ENCODE data around the gene RRP36.

The RRP36 gene

GRCh38 chr6:43045371-43045930, 24.0 kb downstream of the RRP36 start:
- Histone ChIP-seq H3K9ac (ENCODE audit: low read depth, low read length) (no peak overlapping the region), H3K4me3 (ENCODE audit: low read depth, low read length) (no peak overlapping the region), H3K27me3 (ENCODE audit: control insufficient read depth, insufficient read depth, low read length) (no peaks in the 10 kb centered on the region), H3K4me1 (ENCODE audit: control insufficient read depth, insufficient read depth, low read length) (no peaks in the 10 kb centered on the region), H3K9me3 (ENCODE audit: control insufficient read depth, insufficient read depth, low read length) (no peaks in the 10 kb centered on the region), H3K36me3 (ENCODE audit: control insufficient read depth, insufficient read depth, low read length) (peaks cover 38% of the 10 kb centered on the region)

GRCh38 chr6:43047998-43048397, 26.6 kb downstream of the RRP36 start:
- Histone ChIP-seq H3K4me1 (ENCODE audit: control insufficient read depth, insufficient read depth, low read length) (peaks cover 3% of the 10 kb centered on the region), H3K4me3 (ENCODE audit: low read depth, low read length) (no peak overlapping the region), H3K36me3 (ENCODE audit: control insufficient read depth, insufficient read depth, low read length) (peaks cover 31% of the 10 kb centered on the region), H3K27me3 (ENCODE audit: control insufficient read depth, insufficient read depth, low read length) (no peaks in the 10 kb centered on the region), H3K9ac (ENCODE audit: low read depth, low read length) (no peak overlapping the region), H3K9me3 (ENCODE audit: control insufficient read depth, insufficient read depth, low read length) (no peaks in the 10 kb centered on the region)

- H3K36me3 ChIP-seq (ENCODE audit: control insufficient read depth, insufficient read depth, low read length): peaks cover 19% of the 10 kb centered on the region
- H3K9ac ChIP-seq (ENCODE audit: low read depth, low read length): no peak overlapping the region
- H3K4me3 ChIP-seq (ENCODE audit: low read depth, low read length): no peak overlapping the region
- H3K27me3 ChIP-seq (ENCODE audit: control insufficient read depth, insufficient read depth, low read length): no peaks in the 10 kb centered on the region
- H3K4me1 ChIP-seq (ENCODE audit: control insufficient read depth, insufficient read depth, low read length): peaks cover 4% of the 10 kb centered on the region
- H3K9me3 ChIP-seq (ENCODE audit: control insufficient read depth, insufficient read depth, low read length): no peaks in the 10 kb centered on the region
These were observed 29.6 kb downstream of the RRP36 start for GRCh38 chr6:43050981-43051380.

- peaks cover 4% of the 10 kb centered on the region for H3K4me1 ChIP-seq (ENCODE audit: control insufficient read depth, insufficient read depth, low read length)
- H3K9me3 ChIP-seq (ENCODE audit: control insufficient read depth, insufficient read depth, low read length): no peaks in the 10 kb centered on the region
- peak overlapping the region; percentile 86 for H3K4me3 ChIP-seq (ENCODE audit: low read depth, low read length)
- H3K9ac ChIP-seq (ENCODE audit: low read depth, low read length): peak overlapping the region; percentile 97
- peaks cover 16% of the 10 kb centered on the region for H3K36me3 ChIP-seq (ENCODE audit: control insufficient read depth, insufficient read depth, low read length)
- H3K27me3 ChIP-seq (ENCODE audit: control insufficient read depth, insufficient read depth, low read length): no peaks in the 10 kb centered on the region
These were observed 30.9 kb downstream of the RRP36 start for GRCh38 chr6:43052225-43052841.

GRCh38 chr6:43052842-43053544, 31.6 kb downstream of the RRP36 start:
- Histone ChIP-seq H3K4me3 (ENCODE audit: low read depth, low read length) (peak overlapping the region; percentile 86), H3K27me3 (ENCODE audit: control insufficient read depth, insufficient read depth, low read length) (no peaks in the 10 kb centered on the region), H3K9ac (ENCODE audit: low read depth, low read length) (peak overlapping the region; percentile 97), H3K36me3 (ENCODE audit: control insufficient read depth, insufficient read depth, low read length) (peaks cover 14% of the 10 kb centered on the region), H3K9me3 (ENCODE audit: control insufficient read depth, insufficient read depth, low read length) (no peaks in the 10 kb centered on the region), H3K4me1 (ENCODE audit: control insufficient read depth, insufficient read depth, low read length) (peaks cover 4% of the 10 kb centered on the region)

GRCh38 chr6:43053545-43054205, 32.3 kb downstream of the RRP36 start, which contains the start of gene CUL7:
TSS of gene CUL7 (minus strand) at chr6:43053851. CDS start at chr6:43052788, 1,063 bp downstream.
- Histone ChIP-seq H3K36me3 (ENCODE audit: control insufficient read depth, insufficient read depth, low read length) (peaks cover 12% of the 10 kb centered on the region), H3K27me3 (ENCODE audit: control insufficient read depth, insufficient read depth, low read length) (no peaks in the 10 kb centered on the region), H3K4me1 (ENCODE audit: control insufficient read depth, insufficient read depth, low read length) (peaks cover 8% of the 10 kb centered on the region), H3K9ac (ENCODE audit: low read depth, low read length) (peak within 1 kb of the TSS; percentile 97), H3K9me3 (ENCODE audit: control insufficient read depth, insufficient read depth, low read length) (no peaks in the 10 kb centered on the region), H3K4me3 (ENCODE audit: low read depth, low read length) (peak within 1 kb of the TSS; percentile 86)

- no peaks in the 10 kb centered on the region for H3K27me3 ChIP-seq (ENCODE audit: control insufficient read depth, insufficient read depth, low read length)
- peak overlapping the region; percentile 86 for H3K4me3 ChIP-seq (ENCODE audit: low read depth, low read length)
- no peaks in the 10 kb centered on the region for H3K9me3 ChIP-seq (ENCODE audit: control insufficient read depth, insufficient read depth, low read length)
- peaks cover 8% of the 10 kb centered on the region for H3K36me3 ChIP-seq (ENCODE audit: control insufficient read depth, insufficient read depth, low read length)
- H3K4me1 ChIP-seq (ENCODE audit: control insufficient read depth, insufficient read depth, low read length): peaks cover 8% of the 10 kb centered on the region
- no peak overlapping the region for H3K9ac ChIP-seq (ENCODE audit: low read depth, low read length)
These were observed 33.0 kb downstream of the RRP36 start for GRCh38 chr6:43054206-43054943.

- Histone ChIP-seq H3K4me1 (ENCODE audit: control insufficient read depth, insufficient read depth, low read length) (peaks cover 8% of the 10 kb centered on the region), H3K9me3 (ENCODE audit: control insufficient read depth, insufficient read depth, low read length) (no peaks in the 10 kb centered on the region), H3K36me3 (ENCODE audit: control insufficient read depth, insufficient read depth, low read length) (peaks cover 2% of the 10 kb centered on the region), H3K9ac (ENCODE audit: low read depth, low read length) (no peak overlapping the region), H3K4me3 (ENCODE audit: low read depth, low read length) (no peak overlapping the region), H3K27me3 (ENCODE audit: control insufficient read depth, insufficient read depth, low read length) (no peaks in the 10 kb centered on the region)
These were observed 34.5 kb downstream of the RRP36 start for GRCh38 chr6:43055966-43056365.

- peaks cover 4% of the 10 kb centered on the region for H3K4me1 ChIP-seq (ENCODE audit: control insufficient read depth, insufficient read depth, low read length)
- H3K36me3 ChIP-seq (ENCODE audit: control insufficient read depth, insufficient read depth, low read length): no peaks in the 10 kb centered on the region
- no peaks in the 10 kb centered on the region for H3K9me3 ChIP-seq (ENCODE audit: control insufficient read depth, insufficient read depth, low read length)
- no peaks in the 10 kb centered on the region for H3K27me3 ChIP-seq (ENCODE audit: control insufficient read depth, insufficient read depth, low read length)
- peak overlapping the region; percentile 74 for H3K9ac ChIP-seq (ENCODE audit: low read depth, low read length)
- H3K4me3 ChIP-seq (ENCODE audit: low read depth, low read length): peak overlapping the region; percentile 63
These were observed 37.1 kb downstream of the RRP36 start for GRCh38 chr6:43058531-43058930.

- H3K4me3 ChIP-seq (ENCODE audit: low read depth, low read length): peak within 1 kb of the TSS; percentile 96
- no peaks in the 10 kb centered on the region for H3K9me3 ChIP-seq (ENCODE audit: control insufficient read depth, insufficient read depth, low read length)
- H3K27me3 ChIP-seq (ENCODE audit: control insufficient read depth, insufficient read depth, low read length): no peaks in the 10 kb centered on the region
- peak within 1 kb of the TSS; percentile 86 for H3K9ac ChIP-seq (ENCODE audit: low read depth, low read length)
- no peaks in the 10 kb centered on the region for H3K36me3 ChIP-seq (ENCODE audit: control insufficient read depth, insufficient read depth, low read length)
- H3K4me1 ChIP-seq (ENCODE audit: control insufficient read depth, insufficient read depth, low read length): peaks cover 4% of the 10 kb centered on the region
These were observed 38.0 kb downstream of the RRP36 start, which contains the start of the genes KLC4 and MRPL2 for GRCh38 chr6:43059168-43060033. TSS of gene KLC4 (plus strand) at chr6:43059631. CDS start at chr6:43061336, 1,705 bp downstream. TSS of gene MRPL2 (minus strand) at chr6:43059434. CDS start at chr6:43059381, 53 bp downstream.
